Mucosa of rectum (tissue), 2 donors: ENCODE data around the gene DYNLT2.

Experiments
- H3K27ac ChIP-seq, 2 donors: one replicate each; pipeline ENCODE4 v1.7.0; 2013; ENCODE audit warnings: inconsistent platforms in 2 of 2, low read depth in 2 of 2, low read length in 2 of 2
- H3K27me3 ChIP-seq, 2 donors: one replicate each; pipeline ENCODE4 v1.7.0; 2013; ENCODE audit warnings: low read length in 2 of 2; ENCODE audit not compliant: control insufficient read depth in 2 of 2, insufficient read depth in 2 of 2
- H3K36me3 ChIP-seq, 2 donors: one replicate each; pipeline ENCODE4 v1.7.0; 2013; ENCODE audit warnings: low read length in 2 of 2; ENCODE audit not compliant: control insufficient read depth in 2 of 2, insufficient read depth in 2 of 2
- H3K4me1 ChIP-seq, 2 donors: one replicate each; pipeline ENCODE4 v1.7.0; 2013; ENCODE audit warnings: low read length in 2 of 2, mild to moderate bottlenecking in 1 of 2; ENCODE audit not compliant: control insufficient read depth in 2 of 2, insufficient read depth in 2 of 2
- H3K4me3 ChIP-seq, 2 donors: one replicate each; pipeline ENCODE4 v1.7.0; 2013; ENCODE audit warnings: low read length in 2 of 2
- H3K9ac ChIP-seq, 2 donors: one replicate each; pipeline ENCODE4 v1.7.0; 2013; ENCODE audit warnings: low read length in 2 of 2, low read depth in 1 of 2, mild to moderate bottlenecking in 1 of 2
- H3K9me3 ChIP-seq, 2 donors: one replicate each; pipeline ENCODE4 v1.7.0; 2013; ENCODE audit warnings: low read length in 2 of 2; ENCODE audit not compliant: control insufficient read depth in 2 of 2
- donor health status: healthy.
- donor health status: Normal muscosa, but diverticular disease.

DYNLT2 gene, protein sequence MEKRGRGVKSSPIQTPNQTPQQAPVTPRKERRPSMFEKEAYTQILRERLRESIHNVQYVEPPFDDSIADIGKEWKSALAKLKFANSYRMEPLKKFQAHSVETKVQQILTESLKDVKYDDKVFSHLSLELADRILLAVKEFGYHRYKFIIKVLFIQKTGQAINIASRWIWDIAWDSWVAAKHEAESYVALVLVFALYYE

GRCh38 chr6:169751242-169752073 lies at the start of gene DYNLT2, which contains the start of gene ERMARD:
DYNLT2 (minus strand) TSS chr6:169751572; CDS start chr6:169751458, 114 bp downstream.
ERMARD (plus strand) TSS chr6:169751622; CDS start chr6:169751658, 36 bp downstream.
- peak within 1 kb of the TSS; percentile 93 to 99 for H3K9ac ChIP-seq
- peak within 1 kb of the TSS; percentile 89 to 97 for H3K4me3 ChIP-seq
- H3K27ac ChIP-seq: peak within 1 kb of the TSS; percentile 95 to 96
- H3K9me3 ChIP-seq: no peaks in the 10 kb centered on the region
- no peaks in the 10 kb centered on the region for H3K36me3 ChIP-seq
- peaks cover 8 to 11% of the 10 kb centered on the region in 2 donors for H3K4me1 ChIP-seq
- H3K27me3 ChIP-seq: no peaks in the 10 kb centered on the region

- Histone ChIP-seq H3K4me3 (peak overlapping the region in 1 of 2 donors; percentile 17), H3K27ac (no peak overlapping the region), H3K27me3 (peaks cover 0 to 2% of the 10 kb centered on the region in 2 donors)
These were observed 49.5 kb upstream of the DYNLT2 start for GRCh38 chr6:169800668-169801395.

GRCh38 chr6:169800116-169800667 lies 48.8 kb upstream of the DYNLT2 start:
- H3K4me1 ChIP-seq: peaks cover 15 to 16% of the 10 kb centered on the region in 2 donors
- H3K9ac ChIP-seq: no peak overlapping the region
- H3K27ac ChIP-seq: no peak overlapping the region
- H3K36me3 ChIP-seq: no peaks in the 10 kb centered on the region
- no peaks in the 10 kb centered on the region for H3K27me3 ChIP-seq
- H3K4me3 ChIP-seq: no peak overlapping the region
- H3K9me3 ChIP-seq: no peaks in the 10 kb centered on the region

More at GRCh38 chr6:169800668-169801395, 49.5 kb upstream of the DYNLT2 start:
- Histone ChIP-seq H3K9me3 (no peaks in the 10 kb centered on the region), H3K9ac (peak overlapping the region in 1 of 2 donors; percentile 15), H3K36me3 (no peaks in the 10 kb centered on the region), H3K4me1 (peaks cover 15 to 16% of the 10 kb centered on the region in 2 donors)

- Histone ChIP-seq H3K27me3 (no peaks in the 10 kb centered on the region), H3K4me3 (no peak overlapping the region), H3K4me1 (peaks cover 15 to 16% of the 10 kb centered on the region in 2 donors), H3K9me3 (no peaks in the 10 kb centered on the region), H3K36me3 (no peaks in the 10 kb centered on the region), H3K9ac (no peak overlapping the region), H3K27ac (no peak overlapping the region)
These were observed 48.1 kb upstream of the DYNLT2 start for GRCh38 chr6:169799474-169799926.

- H3K27me3 ChIP-seq: no peaks in the 10 kb centered on the region
These were observed 47.5 kb upstream of the DYNLT2 start for GRCh38 chr6:169798764-169799473.

DNA sequence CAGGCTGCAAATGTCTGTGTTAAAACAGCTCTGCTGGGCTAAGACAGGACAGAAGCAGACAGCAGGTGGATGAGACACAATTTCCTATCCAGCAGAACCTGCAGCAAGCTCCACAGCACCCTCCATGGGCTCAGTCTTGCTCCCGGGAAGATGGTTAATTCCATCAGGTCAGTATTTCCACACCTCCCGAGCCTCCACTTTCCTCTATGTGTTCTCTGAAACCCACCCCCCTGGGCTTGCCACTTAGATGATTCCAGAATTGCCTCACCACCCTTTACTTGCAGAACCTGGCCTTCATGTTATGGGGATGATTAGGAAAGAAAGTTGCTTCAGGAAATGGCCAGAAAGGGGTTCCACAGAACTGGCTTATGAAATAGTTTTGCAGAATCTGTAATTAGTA lies 43.8 kb upstream of the DYNLT2 start:
- Histone ChIP-seq H3K9me3 (no peaks in the 10 kb centered on the region), H3K4me1 (peaks cover 8 to 9% of the 10 kb centered on the region in 2 donors), H3K9ac (no peak overlapping the region), H3K36me3 (no peaks in the 10 kb centered on the region), H3K27ac (no peak overlapping the region), H3K27me3 (no peaks in the 10 kb centered on the region), H3K4me3 (no peak overlapping the region)

More at GRCh38 chr6:169798764-169799473, 47.5 kb upstream of the DYNLT2 start:
- Histone ChIP-seq H3K36me3 (no peaks in the 10 kb centered on the region), H3K9me3 (no peaks in the 10 kb centered on the region), H3K4me1 (peaks cover 15 to 16% of the 10 kb centered on the region in 2 donors), H3K9ac (no peak overlapping the region), H3K27ac (no peak overlapping the region), H3K4me3 (no peak overlapping the region)

GRCh38 chr6:169794317-169795055 lies 43.1 kb upstream of the DYNLT2 start:
- H3K9ac ChIP-seq: no peak overlapping the region
- H3K27me3 ChIP-seq: peaks cover 0 to under 1% of the 10 kb centered on the region in 2 donors
- no peaks in the 10 kb centered on the region for H3K9me3 ChIP-seq
- no peaks in the 10 kb centered on the region for H3K36me3 ChIP-seq
- peaks cover 9 to 14% of the 10 kb centered on the region in 2 donors for H3K4me1 ChIP-seq
- H3K4me3 ChIP-seq: no peak overlapping the region
- H3K27ac ChIP-seq: no peak overlapping the region

DNA sequence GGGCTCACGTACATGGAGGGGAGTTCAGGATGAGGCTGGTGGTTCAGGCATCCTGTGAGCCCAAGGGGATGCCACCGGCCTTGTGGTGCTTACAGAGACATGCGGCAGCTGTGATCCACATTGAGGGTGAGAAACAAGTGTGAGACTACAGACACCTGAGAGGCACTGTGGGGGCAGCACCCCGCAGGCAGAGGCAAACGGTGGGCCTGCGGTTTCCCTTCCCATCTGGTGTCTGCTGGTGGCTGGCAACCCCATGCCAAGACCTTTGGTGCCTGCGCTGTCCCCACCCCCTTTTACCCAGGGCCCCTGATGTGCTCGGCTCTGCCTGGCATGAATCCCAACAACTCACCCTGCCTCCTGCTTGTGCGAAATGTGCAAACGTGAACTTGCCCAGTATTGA lies 42.0 kb upstream of the DYNLT2 start:
- Histone ChIP-seq H3K36me3 (no peaks in the 10 kb centered on the region), H3K27ac (no peak overlapping the region), H3K4me3 (no peak overlapping the region), H3K9ac (no peak overlapping the region), H3K9me3 (no peaks in the 10 kb centered on the region), H3K27me3 (peaks cover 0 to 2% of the 10 kb centered on the region in 2 donors), H3K4me1 (peaks cover 9 to 14% of the 10 kb centered on the region in 2 donors)
